Right ventricle myocardium inferior (tissue), 1 donor: ENCODE data around the gene CLIP3. TPM values are rescaled to one million over a fixed set of nuclear protein-coding genes. Genes with fewer than 3 reads are reported as not detected.
"Not testable (repeated sequence)": the region's sequence is repeated elsewhere in the genome, so short reads cannot be mapped to it uniquely, and the experiment has no call there.

Experiments used
- ATAC-seq: fragments of 200-7000 bp; cut with Tn5 transposase; one replicate; pipeline ENCODE4 v1.9.1; 2020; ENCODE audit warnings: mild to moderate bottlenecking, moderate library complexity
- DNase-seq: peaks from one replicate; pipeline ENCODE4 v3.0.0; 2021; ENCODE audit errors: missing footprints
- intact Hi-C: fragments of 100-400 bp; cut with DNase I; formaldehyde crosslinking; loops from one replicate; pipeline ENCODE4 v1.11.0; 2022
- total RNA-seq: library from RNA; stranded (reverse); fragmentation: NEBNext Ultra II Directional; extraction: Animal tissue kit (Norgen Biotek cat#: 25700); gene quantifications from one replicate; pipeline ENCODE4 v1.2.1, GENCODE V29; 2021
- donor health status: DM: no; HTN: yes; CAD: no; lungs with severe emphysema.

CLIP3 gene
- total RNA-seq, 1 donor from 2014 or later: 3.6 TPM

GRCh38 chr19:35991731-35992450 lies 40.8 kb downstream of the CLIP3 start:
- ATAC-seq: no peak
- peak; percentile 21 for DNase-seq
- intact Hi-C loops: loop anchor here (10.0 kb wide), 1 partner anchor 183 kb away; no protein-coding TSS in a partner anchor

- ATAC-seq: no peak
- peak; percentile 27 for DNase-seq
- intact Hi-C loops: loop anchor here (10.0 kb wide), 1 partner anchor 184 kb away; no protein-coding TSS in a partner anchor
These were observed 41.6 kb downstream of the CLIP3 start for GRCh38 chr19:35990771-35991730.

- ATAC-seq (no peak), DNase-seq (no peak)
- intact Hi-C loops: loop anchor here (10.0 kb wide), 1 partner anchor 185 kb away; no protein-coding TSS in a partner anchor
These were observed 42.5 kb downstream of the CLIP3 start for GRCh38 chr19:35990156-35990555.

DNA sequence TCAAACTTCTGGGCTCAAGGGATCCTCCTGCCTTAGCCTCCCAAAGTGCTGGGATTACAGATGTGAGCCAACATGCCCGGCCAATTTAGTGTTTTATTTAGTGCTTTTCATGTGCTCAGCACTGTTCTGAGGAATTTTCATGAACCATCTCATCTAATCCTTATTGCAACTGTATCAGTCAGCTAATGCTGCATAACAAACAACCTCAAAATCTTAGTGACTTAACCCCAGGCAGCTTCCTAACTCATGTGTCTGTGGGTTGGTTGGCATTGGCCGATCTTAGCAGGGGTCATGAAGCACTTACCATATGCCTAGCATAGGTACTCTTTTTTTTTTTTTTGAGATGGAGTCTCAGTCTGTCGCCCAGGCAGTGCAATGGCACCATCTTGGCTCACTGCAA lies 43.8 kb downstream of the CLIP3 start:
- intact Hi-C loops: no loop called here
- no peak for DNase-seq
- ATAC-seq: no peak

DNA sequence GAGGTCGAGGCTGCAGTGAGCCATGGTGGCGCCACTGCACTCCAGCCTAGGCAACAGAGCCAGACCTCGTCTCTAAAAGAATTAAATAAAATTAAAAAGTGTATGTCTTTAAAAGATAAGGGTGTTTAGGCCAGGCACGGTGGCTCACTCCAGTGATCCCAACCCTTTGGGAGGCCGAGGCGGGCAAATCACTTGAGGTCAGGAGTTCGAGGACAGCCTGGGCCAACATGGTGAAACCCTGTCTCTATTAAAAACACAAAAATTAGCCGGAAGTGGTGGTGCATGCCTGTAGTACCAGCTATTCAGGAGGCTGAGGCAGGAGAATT lies 45.1 kb downstream of the CLIP3 start:
- ATAC-seq (no peak), DNase-seq (no peak)
- intact Hi-C loops: no loop called here

DNA sequence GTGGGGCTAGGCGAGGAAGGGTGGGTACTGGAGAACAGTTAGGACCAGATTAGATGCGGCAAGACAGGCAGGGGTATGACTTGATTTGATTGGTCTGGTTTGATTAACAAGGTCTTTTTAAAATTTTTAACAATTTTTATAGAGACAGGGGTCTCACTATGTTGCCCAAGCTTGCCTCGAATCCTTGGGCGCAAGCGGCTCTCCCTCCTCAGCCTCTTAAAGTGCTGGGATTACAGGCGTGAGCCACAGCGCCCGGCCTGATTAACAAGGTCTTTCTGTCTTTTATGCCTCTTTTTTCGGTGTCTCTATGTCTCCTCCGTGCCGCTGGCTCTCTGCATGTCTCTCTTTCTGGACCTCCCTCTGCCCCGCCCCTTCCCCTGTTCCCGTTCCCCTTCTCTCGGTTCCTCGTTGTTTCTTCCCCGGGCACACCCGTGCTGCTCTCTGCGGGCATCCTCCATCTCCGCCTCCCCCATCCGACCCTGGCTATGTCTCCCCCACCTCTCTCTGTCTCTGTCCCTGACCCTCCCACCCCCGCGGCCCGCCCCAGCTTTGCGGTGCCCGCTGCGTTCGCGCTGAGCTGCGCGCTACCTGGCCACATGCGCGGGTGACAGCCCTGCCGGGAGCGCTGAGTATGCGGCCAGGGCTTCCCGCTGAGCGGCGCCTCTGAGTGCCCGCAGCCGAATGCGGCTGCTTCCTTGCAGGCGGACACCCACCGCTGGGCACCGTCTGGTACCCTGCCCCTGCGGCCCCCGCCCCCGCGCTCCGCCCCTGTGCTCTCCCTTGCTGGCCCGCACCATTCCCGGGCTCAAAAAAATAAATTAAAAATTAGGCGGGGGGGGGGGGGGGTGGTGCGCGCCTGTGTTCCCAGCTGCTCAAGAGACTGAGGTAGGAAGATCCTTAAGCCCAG lies 45.8 kb downstream of the CLIP3 start:
- DNase-seq (peak; percentile 79), ATAC-seq (peak; percentile 64)
- intact Hi-C loops: no loop called here

GRCh38 chr19:35986111-35986510 lies 46.6 kb downstream of the CLIP3 start:
- intact Hi-C loops: no loop called here
- ATAC-seq: no peak
- no peak for DNase-seq

GRCh38 chr19:35983177-35983576 lies 49.5 kb downstream of the CLIP3 start:
- ATAC-seq: no peak
- intact Hi-C loops: no loop called here
- no peak for DNase-seq

DNA sequence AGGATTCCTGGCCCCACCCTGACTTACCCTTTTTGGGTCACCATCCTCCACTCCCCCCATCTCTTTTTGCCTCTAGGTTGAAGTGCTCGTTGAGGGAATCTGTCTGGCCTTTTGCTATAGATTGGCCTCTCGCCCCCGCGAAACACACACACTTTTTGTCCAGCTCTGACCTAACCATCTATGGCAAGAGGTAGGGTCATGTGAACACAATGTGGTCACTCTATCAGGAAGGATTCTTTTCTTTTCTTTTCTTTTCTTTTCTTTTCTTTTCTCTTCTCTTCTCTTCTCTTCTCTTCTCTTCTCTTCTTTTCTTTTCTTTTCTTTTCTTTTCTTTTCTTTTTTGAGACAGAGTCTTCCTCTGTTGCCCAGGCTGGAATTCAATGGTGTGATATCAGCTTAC lies 51.7 kb downstream of the CLIP3 start:
- intact Hi-C loops, DNase-seq, ATAC-seq: not testable (repeated sequence)

GRCh38 chr19:35978832-35979365 lies 53.8 kb downstream of the CLIP3 start:
- intact Hi-C loops: no loop called here
- ATAC-seq (no peak), DNase-seq (no peak)

DNA sequence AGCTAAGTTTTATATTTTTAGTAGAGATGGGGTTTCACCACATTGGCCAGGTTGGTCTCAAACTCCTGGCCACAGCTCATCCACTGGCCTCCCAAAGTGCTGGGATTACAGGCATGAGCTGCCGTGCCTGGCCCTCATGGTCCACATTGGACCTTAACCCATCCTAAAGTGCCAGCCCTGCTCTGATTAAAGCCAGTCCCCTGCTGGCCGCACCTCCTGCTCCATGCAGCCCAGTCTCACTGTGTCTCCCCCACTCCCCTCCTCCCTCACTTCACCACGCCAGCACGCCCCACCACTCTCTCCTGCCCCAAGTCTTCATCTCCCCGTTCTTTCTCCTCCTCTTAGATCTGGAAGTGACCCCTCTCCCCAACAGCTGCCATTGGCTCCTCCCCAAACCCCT lies 54.4 kb downstream of the CLIP3 start:
- ATAC-seq: no peak
- intact Hi-C loops: no loop called here

GRCh38 chr19:35977446-35978222 lies 55.0 kb downstream of the CLIP3 start:
- intact Hi-C loops: no loop called here
- DNase-seq (no peak), ATAC-seq (no peak)

More for the DNA sequence above, 54.4 kb downstream of the CLIP3 start:
- DNase-seq: no peak

DNA sequence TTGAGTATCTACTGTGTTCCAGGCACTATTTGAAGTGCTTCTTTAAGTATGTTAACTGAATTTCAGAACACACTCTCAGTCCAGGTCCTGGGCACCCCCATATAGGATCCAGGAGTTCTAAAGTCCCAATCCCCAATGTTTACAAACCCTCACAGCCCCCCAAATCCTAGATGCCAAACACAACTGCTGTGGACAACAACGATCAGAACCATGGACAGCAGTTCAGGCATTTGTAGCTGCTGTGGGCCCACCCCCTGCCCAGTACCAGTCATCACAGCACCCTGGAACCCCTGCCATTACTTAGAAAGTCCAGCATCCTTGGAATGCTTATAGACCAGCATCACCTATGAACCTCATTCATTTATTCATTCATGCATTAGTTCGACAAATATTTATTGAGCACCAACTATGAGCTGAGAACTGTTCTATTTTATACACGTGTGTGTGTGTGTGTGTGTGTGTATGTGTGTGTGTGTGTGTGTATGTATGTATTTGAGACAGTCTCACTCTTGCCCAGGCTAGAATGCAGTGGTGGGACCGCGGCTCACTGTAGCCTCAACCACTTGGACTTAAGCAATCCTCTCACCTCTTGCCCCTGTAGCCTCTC lies 57.0 kb downstream of the CLIP3 start:
- intact Hi-C loops: no loop called here
- no peak for ATAC-seq
- DNase-seq: no peak

GRCh38 chr19:35973487-35973886 lies 59.2 kb downstream of the CLIP3 start:
- intact Hi-C loops: no loop called here

DNA sequence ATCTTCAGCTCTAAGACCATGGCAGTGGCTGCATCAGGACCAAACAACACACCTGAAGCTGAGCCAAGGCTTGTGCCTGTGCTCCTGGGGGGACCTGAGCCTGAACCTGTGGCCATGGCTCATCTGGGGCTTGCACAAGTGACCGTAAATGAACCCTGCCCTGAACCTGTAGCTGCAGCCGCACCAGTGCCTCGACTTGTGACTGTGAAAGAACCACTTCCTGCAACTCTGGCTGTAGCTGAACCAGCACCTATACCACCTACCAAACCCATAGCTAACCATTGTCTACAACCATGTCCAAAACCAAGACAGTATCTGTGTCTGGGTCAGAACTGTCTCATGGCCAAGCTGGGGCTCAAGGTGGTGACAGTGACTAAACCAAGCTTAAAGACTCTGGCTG lies 65.9 kb downstream of the CLIP3 start:
- intact Hi-C loops: no loop called here
- ATAC-seq (no peak), DNase-seq (no peak)

More at GRCh38 chr19:35973487-35973886, 59.2 kb downstream of the CLIP3 start:
- no peak for DNase-seq
- ATAC-seq: no peak
